GM19372 (cell line): Measurements from ENCODE around the gene EPHX1.
"Not testable (repeated sequence)": the region's sequence is repeated elsewhere in the genome, so short reads cannot be mapped to it uniquely, and the experiment has no call there.

Source experiments
- ATAC-seq: cut with Tn5 transposase; IDR thresholded peaks from one replicate; pipeline ENCODE4 v1.9.1; 2021; ENCODE audit warnings: mild to moderate bottlenecking, low read depth, moderate library complexity; ENCODE audit not compliant: unreplicated experiment

The EPHX1 gene

DNA sequence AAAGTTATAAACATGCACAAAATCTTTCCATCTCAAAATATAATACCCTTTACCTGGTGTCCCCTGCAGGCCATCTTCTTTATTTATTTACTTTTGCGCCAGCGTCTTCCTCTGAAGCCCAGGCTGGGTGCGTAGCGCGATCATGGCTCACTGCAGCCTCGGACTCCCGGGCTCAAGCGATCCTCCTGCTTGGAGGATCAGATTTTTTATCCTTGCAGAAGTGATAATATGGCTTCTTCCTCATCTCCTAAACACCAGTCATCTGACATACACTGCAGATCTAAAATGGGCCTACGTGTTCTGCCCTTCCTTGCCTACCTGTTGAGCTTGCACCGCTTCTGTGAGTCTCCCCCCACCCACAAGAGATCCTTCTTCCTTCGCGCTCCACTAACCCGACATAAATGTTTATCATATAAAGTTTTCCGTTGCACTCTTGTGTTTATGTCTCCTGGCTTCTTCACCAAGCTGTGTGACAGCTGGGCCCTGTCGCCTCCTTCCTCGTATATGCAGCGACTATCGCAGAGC, 32.8 kb upstream of the EPHX1 start:
- ATAC-seq: peak; percentile 9

DNA sequence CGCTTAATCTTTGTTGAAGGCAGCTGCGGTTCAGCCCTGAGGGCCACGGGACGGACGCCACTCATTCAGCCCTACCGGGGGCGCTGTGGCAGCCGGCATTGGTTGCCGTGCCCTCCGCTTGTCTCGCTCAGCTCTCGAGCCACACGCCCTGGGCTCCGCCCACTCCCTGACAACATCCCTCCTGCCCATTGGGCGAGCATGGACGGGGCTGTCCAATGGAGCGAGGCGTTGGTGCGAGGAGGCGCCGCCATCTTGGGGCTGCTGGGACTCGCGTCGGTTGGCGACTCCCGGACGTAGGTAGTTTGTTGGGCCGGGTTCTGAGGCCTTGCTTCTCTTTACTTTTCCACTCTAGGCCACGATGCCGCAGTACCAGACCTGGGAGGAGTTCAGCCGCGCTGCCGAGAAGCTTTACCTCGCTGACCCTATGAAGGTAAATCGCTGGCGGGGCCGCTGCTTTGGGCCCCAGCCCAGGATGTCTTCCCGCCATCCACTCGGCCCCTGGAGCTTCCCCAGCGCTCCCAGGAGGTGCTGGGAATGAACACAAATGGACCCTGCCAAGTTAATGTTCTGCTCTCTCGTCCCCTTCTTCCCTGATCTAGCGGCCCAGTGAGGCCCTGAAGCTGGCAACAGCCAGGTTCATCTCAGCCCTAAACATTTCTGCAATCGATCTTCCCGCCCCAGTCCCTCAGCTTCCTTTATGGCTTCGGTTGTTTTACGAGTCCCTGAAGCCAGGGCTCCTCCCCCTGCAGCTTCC, 32.2 kb upstream of the EPHX1 start, which contains the start of gene SRP9:
Gene SRP9, plus strand, starts transcription at position 244 of the 754 bp plus-strand sequence. Its CDS starts 115 bp downstream, at position 359.
- peak; percentile 98 for ATAC-seq

DNA sequence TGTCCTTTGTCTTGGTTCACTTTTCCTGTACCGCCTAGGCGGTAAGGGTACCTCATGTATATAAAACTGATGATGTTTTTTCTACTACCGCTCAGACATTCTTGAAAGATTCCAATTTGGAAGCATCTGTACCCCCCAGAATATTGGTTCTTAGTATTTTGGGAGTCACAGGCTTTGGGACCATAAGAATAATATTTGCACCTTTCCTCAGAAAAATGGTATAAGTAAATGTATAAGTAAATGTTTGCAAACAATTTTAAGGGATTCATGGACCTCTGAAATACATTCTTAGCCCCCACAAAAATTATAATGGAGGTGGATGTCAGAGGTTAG, 31.6 kb upstream of the EPHX1 start:
- ATAC-seq: no peak

DNA sequence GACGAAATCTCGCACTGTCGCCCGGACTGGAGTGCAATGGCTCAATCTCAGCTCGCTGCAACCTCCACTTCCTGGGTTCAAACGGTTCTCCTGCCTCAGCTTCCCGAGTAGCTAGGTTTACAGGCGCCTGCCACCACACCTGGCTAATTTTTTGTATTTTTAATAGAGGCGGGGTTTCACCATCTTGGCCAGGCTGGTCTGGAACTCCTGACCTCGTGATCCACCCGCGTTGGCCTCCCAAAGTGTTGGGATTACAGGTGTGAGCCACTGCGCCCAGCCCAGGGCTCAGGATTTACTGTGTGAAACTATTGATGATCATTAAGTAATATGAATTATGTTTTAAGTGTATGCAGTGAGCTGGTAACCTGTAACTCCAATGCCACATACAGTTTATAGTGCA, 30.8 kb upstream of the EPHX1 start:
- ATAC-seq: not testable (repeated sequence)

DNA sequence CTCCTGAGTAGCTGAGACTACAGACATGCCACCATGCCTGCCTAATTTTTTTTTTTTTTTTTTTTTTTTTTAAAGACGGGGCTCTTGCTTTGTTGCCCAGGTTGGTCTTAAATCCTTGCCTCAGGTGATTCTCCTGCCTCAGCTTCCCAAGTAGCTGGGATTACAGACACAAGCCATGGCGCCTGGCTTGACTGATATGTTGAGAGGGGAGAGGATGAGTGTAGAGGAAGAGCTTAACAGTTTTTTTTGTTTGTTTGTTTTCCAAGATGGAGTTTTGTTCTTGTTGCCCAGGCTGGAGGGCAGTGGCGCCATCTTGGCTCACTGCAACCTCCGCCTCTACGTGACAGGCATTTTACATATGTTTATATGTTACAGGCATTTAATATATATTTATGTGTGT, 29.8 kb upstream of the EPHX1 start:
- no peak for ATAC-seq

DNA sequence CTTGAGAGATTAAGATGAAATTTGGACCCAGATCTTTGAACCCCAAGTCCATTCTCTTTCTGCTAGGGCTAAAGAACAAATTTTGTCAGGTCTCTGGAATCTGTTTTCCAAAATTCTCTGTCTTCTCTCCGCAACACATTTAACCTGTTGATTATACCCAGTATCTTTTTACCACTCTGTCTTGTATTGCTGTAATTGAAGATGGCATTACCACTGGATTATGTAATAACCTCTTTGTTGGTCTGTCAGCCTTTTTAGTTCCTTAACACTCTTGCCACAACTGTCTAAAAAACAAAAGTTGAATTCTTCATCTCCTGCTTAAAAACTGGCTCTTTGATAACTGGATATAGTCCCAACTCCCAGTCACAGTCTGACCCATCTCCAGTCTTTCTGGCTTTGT, 29.3 kb upstream of the EPHX1 start:
- ATAC-seq: no peak

DNA sequence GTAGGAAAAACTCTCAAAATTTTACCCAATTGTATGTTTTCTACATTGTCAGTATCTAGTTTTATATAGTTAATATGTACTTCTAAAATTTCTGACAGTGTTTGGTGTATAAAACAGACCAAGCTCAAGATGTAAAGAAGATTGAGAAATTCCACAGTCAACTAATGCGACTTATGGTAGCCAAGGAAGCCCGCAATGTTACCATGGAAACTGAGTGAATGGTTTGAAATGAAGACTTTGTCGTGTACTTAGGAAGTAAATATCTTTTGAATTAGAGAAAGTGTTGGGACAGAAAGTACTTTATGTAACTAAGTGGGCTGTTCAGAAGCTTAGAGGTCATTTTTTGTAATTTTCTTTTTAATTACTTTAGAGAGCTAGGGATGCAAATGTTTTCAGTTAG, 20.8 kb upstream of the EPHX1 start:
- not testable (repeated sequence) for ATAC-seq

DNA sequence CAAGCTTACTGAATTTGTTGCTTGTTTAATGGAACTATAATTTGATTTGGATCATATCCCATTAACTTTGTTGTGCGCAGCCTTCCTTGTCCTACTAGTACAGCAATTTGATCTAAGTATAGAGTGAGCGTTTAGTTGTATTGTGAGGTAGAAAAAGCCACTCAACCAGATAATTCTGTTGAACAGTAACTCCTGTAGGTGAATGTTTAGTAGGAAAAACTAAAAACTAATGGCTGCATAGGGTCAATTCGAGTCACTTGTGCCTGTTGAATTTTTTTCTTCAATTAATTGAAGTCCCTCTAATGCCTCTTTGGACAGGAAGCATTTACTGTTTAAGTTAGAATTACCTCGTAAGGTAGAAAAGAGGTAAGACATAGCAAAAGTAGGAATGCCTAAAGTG, 15.0 kb upstream of the EPHX1 start:
- ATAC-seq: no peak

DNA sequence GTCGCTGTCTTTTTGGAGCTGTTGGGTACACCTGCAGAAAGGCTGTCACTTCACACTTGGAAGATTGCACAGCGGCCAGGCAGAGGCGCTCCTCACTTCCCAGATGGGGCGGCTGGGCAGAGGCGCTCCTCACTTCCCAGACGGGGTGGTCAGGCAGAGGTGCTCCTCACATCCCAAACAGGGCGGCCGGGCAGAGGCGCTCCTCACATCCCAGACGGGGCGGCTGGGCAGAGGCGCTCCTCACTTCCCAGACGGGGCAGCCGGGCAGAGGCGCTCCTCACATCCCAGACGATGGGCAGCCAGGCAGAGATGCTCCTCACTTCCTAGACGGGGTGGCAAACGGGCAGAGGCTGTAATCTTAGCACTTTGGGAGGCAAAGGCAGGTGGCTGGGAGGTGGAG, 13.8 kb upstream of the EPHX1 start:
- not testable (repeated sequence) for ATAC-seq

DNA sequence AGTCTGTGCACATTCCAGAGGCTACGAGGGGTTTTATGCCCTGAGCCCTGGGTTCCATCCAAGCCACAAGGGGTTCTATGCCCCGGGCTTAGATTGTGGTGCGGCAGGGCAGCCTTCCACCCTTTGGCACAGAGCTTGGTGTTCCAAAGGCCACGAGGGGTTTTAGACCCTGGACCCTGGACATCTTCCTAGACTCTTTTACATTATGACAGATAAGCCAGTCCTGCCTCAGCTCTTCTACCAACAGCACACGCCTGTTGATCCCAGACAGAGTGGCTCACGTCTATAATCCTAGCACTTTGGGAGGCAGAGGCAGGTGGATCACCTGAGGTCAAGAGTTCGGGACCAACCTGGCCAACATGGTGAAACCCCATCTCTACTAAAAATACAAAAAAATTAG, 8.8 kb upstream of the EPHX1 start:
- not testable (repeated sequence) for ATAC-seq

DNA sequence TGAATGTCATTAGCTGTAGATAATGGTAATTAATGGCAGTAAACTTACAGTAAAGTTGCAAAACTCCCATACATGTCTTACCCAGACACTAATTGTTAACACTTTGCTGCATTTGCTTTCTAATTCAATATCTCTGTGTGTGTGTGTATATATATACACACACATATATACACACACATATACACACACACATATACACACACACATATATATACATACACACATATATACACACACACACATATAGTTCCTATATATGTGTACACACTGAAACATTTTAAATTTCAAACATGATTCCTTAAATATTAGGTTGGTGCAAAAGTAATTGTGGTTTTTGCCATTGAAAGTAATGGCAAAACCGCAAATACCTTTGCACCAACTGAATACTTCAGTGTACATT, 3.7 kb upstream of the EPHX1 start:
- no peak for ATAC-seq

DNA sequence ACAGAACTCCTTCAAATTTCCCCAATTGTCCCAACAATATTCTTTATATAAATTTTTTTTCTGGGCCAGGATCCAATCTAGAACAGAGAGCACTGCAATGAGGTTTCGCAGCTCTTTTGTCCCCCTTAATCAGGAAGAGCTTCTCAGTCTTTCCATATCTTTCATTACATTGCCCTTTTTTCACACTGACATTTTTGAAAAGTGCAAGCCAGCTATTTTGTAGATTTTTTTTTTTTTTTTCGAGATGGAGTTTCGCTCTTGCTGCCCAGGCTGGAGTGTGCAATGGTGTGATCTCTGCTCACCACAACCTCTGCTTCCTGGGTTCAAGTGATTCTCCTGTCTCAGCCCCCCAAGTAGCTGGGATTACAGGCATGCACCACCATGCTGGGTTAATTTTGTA, 3.2 kb upstream of the EPHX1 start:
- not testable (repeated sequence) for ATAC-seq

DNA sequence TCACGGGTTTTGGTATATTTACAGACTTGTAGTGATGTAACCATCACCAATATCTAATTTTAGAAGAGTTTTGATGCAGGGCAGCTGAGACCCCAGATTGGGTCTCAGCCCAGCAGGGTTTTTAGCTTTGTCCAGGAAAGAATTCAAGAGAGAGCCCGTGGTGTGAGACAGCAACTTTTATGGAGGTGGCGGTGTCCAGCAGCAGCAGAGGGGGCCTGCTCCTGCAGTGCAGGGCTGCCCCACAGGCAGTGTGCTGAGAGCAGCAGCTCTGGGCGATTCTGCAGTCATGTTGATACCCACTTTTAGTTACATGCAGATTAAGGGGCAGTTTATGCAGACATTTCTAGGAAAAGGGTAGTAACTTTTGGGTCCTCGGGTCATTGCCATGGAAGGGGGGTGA, 1.8 kb upstream of the EPHX1 start:
- no peak for ATAC-seq

DNA sequence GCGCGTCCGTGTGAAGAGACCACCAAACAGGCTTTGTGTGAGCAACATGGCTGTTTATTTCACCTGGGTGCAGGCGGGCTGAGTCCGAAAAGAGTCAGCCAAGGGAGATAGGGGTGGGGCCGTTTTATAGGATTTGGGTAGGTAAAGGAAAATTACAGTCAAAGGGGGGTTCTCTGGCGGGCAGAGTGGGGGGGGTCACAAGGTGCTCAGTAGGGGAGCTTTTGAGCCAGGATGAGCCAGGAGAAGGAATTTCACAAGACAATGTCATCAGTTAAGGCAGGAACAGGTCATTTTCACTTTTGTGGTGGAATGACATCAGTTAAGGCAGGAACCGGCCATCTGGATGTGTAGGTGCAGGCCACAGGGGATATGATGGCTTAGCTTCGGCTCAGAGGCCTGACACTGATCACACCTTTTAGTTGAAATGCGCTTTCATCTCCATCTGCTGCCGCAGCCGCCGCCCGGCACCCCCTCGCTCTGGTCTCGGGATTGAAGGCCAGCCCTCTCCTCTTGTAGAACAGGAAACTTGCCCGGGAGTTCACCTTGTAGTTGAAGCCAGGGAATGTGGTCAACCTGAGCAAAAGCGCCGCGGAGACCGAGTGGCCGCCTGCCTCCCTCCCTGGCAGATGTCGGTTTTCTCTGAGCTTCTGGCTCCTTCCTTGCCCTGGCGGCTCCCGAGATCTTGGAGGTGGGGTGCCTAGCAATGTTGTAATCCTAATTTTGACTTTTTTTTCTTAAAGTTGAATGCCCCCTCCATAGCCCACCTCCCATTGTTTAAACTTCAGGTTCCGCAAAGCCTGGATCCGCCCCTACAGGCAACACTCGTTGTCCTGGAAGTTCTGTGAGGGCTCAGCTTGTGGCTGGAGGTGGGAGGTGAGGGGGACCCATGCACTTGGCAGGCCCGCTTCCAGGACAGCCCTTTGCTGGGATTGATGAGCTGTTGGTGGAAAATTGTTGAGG, 935 bp downstream of the EPHX1 start:
- not testable (repeated sequence) for ATAC-seq

DNA sequence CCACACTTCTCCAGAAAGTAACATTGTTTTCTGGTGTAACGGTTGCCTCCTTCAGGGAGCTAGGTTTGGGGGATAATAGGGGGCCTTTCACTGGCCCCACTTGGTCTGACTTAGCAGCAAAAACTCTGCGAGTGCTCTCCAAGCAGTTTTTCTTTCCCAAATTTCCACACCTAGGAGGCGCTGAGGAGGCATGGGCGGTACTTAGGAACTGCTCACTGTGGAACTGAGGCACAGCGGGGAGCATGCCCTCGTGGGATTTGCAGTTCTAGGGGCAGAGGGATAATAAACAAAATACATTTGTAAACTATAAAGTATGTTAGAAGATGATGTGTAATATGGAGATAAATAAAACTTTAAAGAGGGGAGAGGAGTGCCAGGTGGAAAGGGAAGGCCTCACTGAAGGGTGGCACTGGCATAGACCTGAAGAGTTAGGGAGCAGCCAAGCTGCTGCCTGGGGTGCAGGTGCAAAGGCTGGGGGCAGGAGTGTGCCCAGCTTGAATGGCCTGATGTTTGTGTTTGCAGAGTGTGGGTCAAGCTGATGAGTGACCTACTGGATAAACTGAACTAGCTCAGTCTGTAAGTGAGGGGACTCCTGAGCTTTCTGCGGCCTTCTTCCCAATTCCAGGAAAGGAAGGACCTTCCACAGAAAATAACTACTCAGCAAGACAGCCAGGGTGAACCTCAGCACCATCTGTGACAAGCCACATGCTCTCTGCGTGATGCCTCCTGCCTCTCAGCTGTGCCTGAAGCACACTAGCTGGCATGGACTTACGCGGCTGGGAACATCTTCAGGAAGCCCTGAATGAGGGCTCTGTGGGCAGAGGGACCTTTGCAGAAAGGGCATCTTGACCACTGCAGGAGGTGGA, 1.9 kb downstream of the EPHX1 start:
- no peak for ATAC-seq

DNA sequence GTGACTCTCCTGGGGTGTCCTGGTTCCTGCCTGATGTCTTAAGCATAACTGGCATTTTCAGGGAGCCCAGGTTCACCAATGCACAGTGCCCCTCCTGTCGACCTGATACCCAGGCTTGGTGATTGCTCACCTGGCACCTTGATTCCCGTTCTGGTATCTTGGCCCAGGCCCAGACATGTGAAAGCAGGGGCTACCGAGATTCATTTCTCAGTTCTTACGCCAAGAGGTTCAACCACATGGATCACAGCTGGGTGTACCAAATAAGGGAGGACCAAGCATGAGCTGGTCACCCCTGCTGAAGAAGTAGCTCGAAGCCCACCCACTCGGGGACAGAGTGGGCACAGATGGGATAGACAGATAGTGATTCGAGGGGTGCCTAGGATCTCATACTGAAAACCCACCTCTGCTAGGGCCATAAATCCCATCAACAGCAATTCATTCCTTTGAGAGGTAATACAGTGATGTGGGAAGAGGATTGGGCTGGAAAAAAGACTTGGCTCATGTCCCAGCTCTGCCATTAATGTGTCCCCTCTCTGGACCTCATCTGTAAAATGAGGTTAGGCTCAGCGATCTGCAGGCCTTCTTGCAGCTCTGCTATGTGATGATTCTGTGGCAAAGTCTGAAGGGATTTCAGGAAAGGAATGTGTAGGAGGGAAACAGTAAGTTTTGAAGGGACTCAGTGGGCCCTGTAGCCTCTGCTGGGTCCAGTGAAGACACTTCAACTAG, 2.7 kb downstream of the EPHX1 start:
- no peak for ATAC-seq

DNA sequence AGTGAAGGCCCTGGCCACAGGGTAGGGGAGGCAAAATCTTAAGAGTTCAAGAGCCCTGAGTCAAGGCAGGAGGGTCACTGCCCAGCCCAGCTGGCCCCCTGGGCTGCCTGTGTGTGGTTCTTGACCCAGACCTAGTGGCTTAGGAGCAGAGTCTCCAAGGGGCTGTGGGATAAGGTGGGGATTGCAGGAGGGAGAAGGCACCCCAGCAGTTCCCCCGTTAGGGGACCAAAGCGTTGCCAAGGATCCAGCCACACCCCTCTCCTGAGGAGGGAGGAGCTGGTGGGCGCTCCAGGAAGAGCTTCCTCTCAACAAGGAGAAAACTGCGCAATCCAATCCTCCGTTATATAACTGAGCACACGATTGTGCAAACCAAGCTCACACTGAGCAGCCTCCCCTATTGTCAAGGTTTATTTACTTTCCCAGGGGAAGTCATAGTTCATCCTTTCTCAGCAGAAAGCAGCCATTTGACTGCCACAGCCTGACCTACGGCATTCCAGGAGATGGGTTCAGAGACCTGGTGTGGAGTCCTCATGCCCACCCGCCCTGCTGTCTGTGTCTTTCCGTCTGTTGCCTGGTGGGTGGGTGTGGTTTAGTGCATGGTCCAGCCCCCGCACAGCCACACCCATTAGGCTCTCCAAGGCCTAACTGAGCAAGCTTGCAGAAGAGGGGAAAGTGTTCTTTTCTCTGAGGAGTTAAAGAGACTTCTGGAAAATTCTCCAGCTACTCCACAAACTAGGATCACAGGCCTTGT, 3.5 kb downstream of the EPHX1 start:
- no peak for ATAC-seq

DNA sequence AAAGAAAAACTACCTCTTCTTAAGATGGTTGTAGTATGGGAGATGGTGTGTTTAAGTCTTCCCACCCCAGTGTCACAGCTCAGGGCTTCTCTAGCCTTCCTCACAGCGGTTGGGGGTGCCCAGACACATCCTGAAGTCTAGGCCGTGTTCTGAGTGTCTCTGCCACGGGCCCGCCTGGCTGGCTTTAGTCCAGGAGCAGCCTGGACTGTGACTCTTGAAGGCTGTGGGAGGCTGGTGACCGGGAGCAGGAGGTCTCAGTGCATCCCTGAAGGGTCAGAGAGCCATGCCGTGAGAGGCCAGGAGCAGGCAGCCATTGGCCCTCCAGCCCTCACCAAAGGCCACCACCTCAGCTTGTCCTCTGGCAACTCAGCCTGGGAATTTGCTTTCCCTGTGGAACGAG, 4.5 kb downstream of the EPHX1 start:
- no peak for ATAC-seq

DNA sequence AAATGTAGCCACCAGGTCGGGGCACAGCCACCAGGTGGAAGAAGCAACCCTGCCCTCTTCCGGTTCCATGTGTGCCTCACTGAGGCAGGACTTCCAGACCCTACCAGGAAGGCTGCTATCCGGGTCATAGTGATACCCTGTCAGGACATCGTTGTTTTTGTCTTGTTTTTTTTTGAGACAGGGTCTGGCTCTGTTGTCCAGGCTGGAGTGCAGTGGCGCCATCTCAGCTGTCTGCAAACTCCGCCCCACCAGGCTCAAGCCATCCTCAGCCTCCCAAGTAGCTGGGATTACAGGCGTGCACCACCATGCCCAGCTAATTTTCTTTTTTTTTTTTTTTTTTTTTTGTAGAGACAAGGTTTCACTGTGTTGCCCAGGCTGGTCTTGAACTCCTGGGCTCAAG, 5.2 kb downstream of the EPHX1 start:
- not testable (repeated sequence) for ATAC-seq
